HG03060 (cell line): ENCODE results near the gene JUP.

Experiments used
- ATAC-seq: cut with Tn5 transposase; IDR thresholded peaks from one replicate; pipeline ENCODE4 v1.9.1; 2021; ENCODE audit warnings: low read depth, moderate number of reproducible peaks; ENCODE audit not compliant: unreplicated experiment

The JUP gene

GRCh38 chr17:41760878-41761277, 25.6 kb downstream of the JUP start:
- ATAC-seq, result no peak

GRCh38 chr17:41758601-41759000, 27.9 kb downstream of the JUP start:
- no peak for ATAC-seq

- no peak for ATAC-seq
These were observed 32.4 kb downstream of the JUP start for GRCh38 chr17:41754066-41754465.

- ATAC-seq, result no peak
These were observed 35.2 kb downstream of the JUP start for GRCh38 chr17:41751288-41751687.

DNA sequence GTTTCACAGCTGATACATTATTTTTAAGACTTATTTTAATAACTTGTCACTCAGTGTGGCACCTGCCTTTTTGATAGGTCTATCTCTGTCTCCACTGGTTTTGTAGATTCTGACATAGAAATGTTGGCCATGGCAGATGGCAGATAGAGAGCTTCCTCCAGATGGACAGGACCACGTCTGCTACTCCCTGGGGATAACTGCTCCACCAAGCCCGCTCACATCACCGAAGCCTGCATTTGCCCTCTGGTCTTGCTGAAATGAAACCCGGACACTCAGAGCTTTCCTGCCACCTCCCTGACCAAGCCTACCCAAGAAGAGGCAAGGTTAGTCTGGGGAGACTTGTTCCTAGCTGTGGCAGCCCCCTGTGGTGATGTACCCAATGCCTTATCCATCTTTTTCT, 35.6 kb downstream of the JUP start:
- ATAC-seq, result no peak

GRCh38 chr17:41748275-41748674, 38.2 kb downstream of the JUP start:
- no peak for ATAC-seq

DNA sequence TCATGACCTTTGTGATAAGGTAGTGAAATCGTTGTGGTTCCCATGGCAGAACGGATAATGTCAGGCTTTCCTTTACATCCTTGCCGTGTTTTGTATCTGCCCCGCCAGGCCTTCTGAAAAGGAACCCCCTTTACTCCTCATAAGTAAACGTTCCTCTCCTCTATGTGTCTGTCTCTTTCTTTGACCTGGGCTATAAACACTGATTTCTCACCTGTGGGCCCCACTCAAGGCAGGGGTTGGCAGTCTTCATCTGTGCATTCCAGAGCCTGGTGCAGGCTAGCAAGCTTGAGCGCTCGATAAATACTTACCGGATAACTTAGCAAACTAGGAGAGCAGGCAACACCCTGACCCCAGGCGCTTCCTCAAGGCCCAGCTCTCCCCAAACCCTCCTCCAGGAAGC, 44.8 kb downstream of the JUP start:
- ATAC-seq, result no peak

DNA sequence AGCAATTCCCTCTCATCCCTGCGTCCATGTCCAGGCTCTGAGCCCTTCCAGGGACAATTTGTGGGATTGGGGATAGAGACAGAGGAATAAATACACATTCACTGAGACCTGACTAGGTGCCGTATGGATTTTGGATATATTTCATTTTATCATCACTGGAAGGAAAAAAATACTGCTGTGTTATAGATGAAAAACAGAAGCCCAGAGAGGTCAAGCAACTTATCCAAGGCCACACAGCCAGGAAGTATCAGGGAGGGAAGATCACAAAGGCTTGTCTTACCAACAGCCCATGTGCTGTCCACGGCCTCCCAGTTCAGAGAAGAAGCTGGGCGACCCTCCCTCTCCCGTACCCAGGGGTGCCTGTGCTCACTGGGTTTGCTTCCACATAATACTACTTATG, 46.0 kb downstream of the JUP start:
- no peak for ATAC-seq

DNA sequence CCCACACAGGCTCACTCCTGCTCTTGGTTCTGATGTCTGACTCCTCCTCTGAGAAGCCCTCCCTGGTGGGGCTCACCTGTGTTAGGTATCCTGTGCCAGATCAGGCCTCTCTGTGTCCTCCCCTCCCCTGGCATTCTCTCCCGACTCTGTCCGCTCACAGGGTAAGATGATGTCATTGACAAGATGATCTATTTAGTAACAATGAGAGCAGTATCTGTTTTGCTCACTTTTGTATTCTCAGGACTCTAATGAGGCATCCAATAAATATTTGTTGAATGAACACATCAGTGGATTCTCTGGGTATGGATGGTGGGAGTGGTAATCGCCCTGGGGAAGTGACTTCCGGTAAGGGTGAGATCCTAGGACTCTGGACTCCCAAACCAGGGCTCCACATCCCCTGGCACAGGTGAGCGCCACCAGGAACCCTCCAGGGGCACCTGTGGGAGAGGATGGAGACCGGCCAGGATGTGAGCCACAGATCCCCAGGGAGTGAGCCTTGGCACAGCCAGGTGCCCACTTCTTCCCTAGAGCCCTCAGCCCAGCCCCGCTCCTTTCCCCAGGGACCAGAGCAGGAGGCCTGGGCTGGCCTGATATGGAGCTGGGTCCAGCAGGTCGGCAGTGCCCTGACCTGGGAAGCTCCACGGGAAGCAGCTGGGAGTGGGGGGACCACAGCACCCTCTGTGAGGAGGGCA, 46.7 kb downstream of the JUP start:
- ATAC-seq, result no peak

DNA sequence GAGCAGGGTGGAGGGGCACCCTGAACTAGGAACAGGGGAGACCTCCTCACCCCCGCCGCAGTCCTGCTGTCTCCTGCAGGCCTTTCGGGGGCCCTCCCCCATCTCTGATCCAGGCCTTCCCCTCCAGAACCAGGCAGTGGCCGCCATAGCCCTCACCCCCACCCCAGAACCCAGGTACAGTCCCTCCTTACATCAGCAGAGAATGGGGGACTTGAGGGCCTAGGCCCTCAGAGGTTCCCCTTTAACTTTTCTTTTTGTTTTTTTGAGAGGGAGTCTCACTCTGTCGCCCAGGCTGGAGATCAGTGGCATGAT, 47.8 kb downstream of the JUP start:
- no peak for ATAC-seq

GRCh38 chr17:41738077-41738800, 48.3 kb downstream of the JUP start:
- no peak for ATAC-seq

DNA sequence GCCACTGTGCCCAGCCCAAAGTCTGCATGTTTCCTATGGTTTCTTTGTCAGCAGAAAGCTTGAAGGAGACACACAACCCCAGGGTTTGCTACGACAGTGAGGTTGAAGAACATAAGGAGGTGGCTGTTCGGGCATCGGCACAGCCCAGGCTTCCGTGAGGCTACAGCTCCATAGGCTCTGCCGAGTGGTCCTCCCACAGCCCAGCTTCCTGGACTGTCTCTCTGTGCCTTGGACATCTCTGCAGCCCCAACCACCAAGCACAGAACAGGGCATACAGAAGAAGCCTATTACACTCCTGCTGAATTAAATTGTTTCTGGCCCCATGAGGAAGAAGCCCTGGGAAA, 48.9 kb downstream of the JUP start:
- no peak for ATAC-seq

DNA sequence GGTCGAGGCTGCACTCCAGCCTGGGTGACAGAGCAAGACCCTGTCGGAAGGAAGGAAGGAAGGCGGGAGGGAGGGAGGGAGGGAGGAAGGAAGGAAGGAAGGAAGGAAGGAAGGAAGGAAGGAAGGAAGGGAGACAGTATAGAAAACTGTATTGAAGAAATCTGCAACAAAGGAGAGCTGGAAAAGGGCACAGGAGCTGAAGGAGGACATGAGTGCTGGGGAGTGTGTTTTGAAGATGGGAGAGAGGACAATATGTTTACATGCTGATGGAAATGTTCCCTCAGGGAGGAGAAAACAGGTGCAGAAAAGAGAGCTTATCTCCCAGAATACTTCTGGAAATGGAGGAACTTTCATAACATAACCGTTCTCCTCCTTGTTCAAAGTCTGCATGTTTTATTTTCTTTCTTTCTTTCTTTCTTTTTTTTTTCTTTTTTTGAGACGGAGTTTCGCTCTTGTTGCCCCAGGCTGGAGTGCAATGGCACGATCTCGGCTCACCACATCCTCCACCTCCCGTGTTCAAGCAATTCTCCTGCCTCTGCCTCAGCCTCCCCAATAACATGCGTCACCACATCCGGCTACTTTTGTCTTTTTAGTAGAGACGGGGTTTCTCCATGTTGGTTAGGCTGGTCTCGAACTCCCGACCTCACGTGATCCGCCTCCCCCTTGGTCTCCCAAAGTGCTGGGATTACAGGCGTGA, 49.4 kb downstream of the JUP start:
- ATAC-seq, result no peak

- ATAC-seq, result no peak
These were observed 50.8 kb downstream of the JUP start for GRCh38 chr17:41735744-41736143.

GRCh38 chr17:41734949-41735313, 51.6 kb downstream of the JUP start:
- no peak for ATAC-seq

GRCh38 chr17:41734139-41734948, 52.2 kb downstream of the JUP start, which contains the start of gene HAP1:
TSS of gene HAP1 (minus strand) at chr17:41734643. CDS start at chr17:41734634, 9 bp downstream.
- no peak for ATAC-seq

DNA sequence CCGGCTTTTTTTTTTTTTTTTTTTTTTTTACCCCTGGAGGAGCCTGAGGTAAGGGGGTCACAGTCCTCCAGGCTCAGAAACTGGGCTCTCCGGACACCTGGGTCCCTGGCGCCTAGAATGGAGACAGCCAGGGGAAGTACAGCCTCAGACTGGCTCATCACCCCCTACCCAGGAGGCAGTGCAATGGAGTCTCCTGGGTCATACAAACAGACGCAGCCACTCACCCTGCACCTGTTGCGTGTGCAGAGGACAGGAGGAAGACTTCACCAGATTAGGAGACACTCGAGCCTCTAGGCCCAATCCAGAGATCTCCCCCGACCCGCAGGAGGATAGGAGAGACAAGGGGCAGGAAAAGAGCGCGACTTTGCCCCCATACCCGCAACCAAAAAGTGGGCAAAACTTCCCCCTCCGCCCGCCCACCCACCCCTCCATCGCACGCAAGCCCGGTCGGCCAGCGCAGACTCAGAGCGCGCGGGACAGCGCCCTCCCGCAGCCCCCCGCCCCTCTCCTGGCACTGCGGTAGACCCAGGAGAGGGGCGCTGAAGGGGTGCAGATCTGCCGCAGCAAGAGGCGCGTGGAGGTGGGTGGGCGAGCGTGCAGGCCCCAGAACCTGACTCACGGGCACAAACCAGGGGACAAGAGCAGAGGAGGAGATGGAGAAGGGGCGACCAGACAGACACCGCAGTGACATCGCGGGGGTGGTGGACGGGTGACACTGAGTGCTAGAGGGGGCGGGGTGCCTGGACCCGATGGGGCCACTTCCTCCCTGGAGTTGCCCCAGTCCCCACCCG, 53.0 kb downstream of the JUP start:
- no peak for ATAC-seq

- ATAC-seq, result no peak
These were observed 54.7 kb downstream of the JUP start for GRCh38 chr17:41731836-41732235.

GRCh38 chr17:41730479-41730878, 56.0 kb downstream of the JUP start:
- no peak for ATAC-seq

DNA sequence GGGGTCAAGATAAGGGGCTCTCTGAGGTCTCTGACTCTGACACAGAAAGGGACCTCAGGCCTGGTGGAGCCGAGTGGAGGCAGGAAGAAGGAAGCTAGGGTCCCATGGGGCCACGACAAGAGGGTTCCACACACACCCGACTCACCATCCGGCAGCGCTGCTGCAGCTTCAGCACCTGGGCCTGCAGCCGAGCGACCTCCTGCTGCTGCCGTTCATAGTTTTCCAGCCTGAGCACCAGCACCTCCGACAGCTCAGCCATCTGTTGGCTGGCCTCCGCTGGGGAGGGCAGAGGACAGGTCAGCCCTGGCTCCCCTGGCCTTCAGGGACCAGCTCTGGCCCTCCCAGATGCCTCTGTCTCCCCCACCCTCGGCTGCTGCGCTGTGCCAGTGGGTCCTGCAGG, 58.5 kb downstream of the JUP start:
- no peak for ATAC-seq
